Chondrocyte (in vitro differentiated cells): Measurements from ENCODE around the gene SPAM1. TPM values are rescaled to one million over a fixed set of nuclear protein-coding genes. Genes with fewer than 3 reads are reported as not detected.

Experiments
- DNase-seq: peaks from one replicate; pipeline ENCODE4 v3.0.0; 2021; ENCODE audit warnings: mixed read lengths, low spot score
- H3K27ac Mint-ChIP-seq: one replicate; pipeline ENCODE4 v1.8.0; 2021; ENCODE audit warnings: mild to moderate bottlenecking, moderate library complexity, mixed read lengths; ENCODE audit not compliant: unreplicated experiment
- H3K27me3 Mint-ChIP-seq: 2 replicates; pipeline ENCODE4 v1.8.0; 2021; ENCODE audit warnings: low read depth, mixed read lengths
- H3K36me3 Mint-ChIP-seq: 2 replicates; pipeline ENCODE4 v1.8.0; 2021; ENCODE audit warnings: low read depth, mixed read lengths
- H3K4me1 Mint-ChIP-seq: 2 replicates; pipeline ENCODE4 v1.8.0; 2021; ENCODE audit warnings: low read depth, mild to moderate bottlenecking, mixed read lengths
- H3K4me3 Mint-ChIP-seq: one replicate; pipeline ENCODE4 v1.8.0; 2021; ENCODE audit warnings: mild to moderate bottlenecking, moderate library complexity, mixed read lengths; ENCODE audit not compliant: unreplicated experiment
- H3K9me3 Mint-ChIP-seq: 2 replicates; pipeline ENCODE4 v1.8.0; 2021; ENCODE audit warnings: low read depth, mixed read lengths
- CTCF ChIP-seq: fragments of 200-600 bp; sonication (generic); IDR thresholded peaks from 2 replicates; pipeline ENCODE4 v1.5.0; 2021; ENCODE audit warnings: antibody characterized with exemption, mild to moderate bottlenecking, moderate library complexity
- total RNA-seq: library from RNA; stranded (reverse); gene quantifications from 3 replicates; pipeline ENCODE4 v1.2.1, GENCODE V29; 2021

Gene SPAM1
- total RNA-seq, 1 donor from 2014 or later, result not detected

GRCh38 chr7:123948136-123948535, 23.1 kb downstream of the SPAM1 start:
- H3K9me3 Mint-ChIP-seq, result peaks cover 4% of the 10 kb centered on the region

GRCh38 chr7:123958186-123958703, 33.2 kb downstream of the SPAM1 start:
- no peak overlapping the region for H3K27ac Mint-ChIP-seq
- no peaks in the 10 kb centered on the region for H3K9me3 Mint-ChIP-seq
- H3K4me3 Mint-ChIP-seq, result no peak overlapping the region
- TF ChIP-seq CTCF, result no peak
- no peaks in the 10 kb centered on the region for H3K4me1 Mint-ChIP-seq
- H3K27me3 Mint-ChIP-seq, result peaks cover 1% of the 10 kb centered on the region
- no peak for DNase-seq
- no peaks in the 10 kb centered on the region for H3K36me3 Mint-ChIP-seq

More at GRCh38 chr7:123948136-123948535, 23.1 kb downstream of the SPAM1 start:
- no peak for DNase-seq
- Mint-ChIP-seq H3K27ac (no peak overlapping the region), H3K4me1 (no peaks in the 10 kb centered on the region), H3K4me3 (no peak overlapping the region), H3K36me3 (no peaks in the 10 kb centered on the region), H3K27me3 (peaks cover 7% of the 10 kb centered on the region)
- TF ChIP-seq CTCF, result no peak

- H3K27ac Mint-ChIP-seq, result no peak overlapping the region
- TF ChIP-seq CTCF, result no peak
- no peaks in the 10 kb centered on the region for H3K27me3 Mint-ChIP-seq
- H3K9me3 Mint-ChIP-seq, result no peaks in the 10 kb centered on the region
- no peaks in the 10 kb centered on the region for H3K4me1 Mint-ChIP-seq
- no peak for DNase-seq
- no peaks in the 10 kb centered on the region for H3K36me3 Mint-ChIP-seq
- H3K4me3 Mint-ChIP-seq, result no peak overlapping the region
Measured at GRCh38 chr7:123961771-123962170, 36.7 kb downstream of the SPAM1 start.

GRCh38 chr7:123966936-123967335, 41.9 kb downstream of the SPAM1 start:
- Mint-ChIP-seq H3K4me1 (no peaks in the 10 kb centered on the region), H3K27ac (no peak overlapping the region), H3K27me3 (no peaks in the 10 kb centered on the region), H3K9me3 (no peaks in the 10 kb centered on the region), H3K4me3 (no peak overlapping the region), H3K36me3 (no peaks in the 10 kb centered on the region)
- no peak for DNase-seq
- TF ChIP-seq CTCF, result peak; percentile 41

- TF ChIP-seq CTCF, result no peak
- Mint-ChIP-seq H3K4me3 (no peak overlapping the region), H3K27me3 (peaks cover 12% of the 10 kb centered on the region), H3K9me3 (no peaks in the 10 kb centered on the region), H3K36me3 (no peaks in the 10 kb centered on the region), H3K27ac (no peak overlapping the region), H3K4me1 (no peaks in the 10 kb centered on the region)
- no peak for DNase-seq
Measured at GRCh38 chr7:123972045-123972444, 47.0 kb downstream of the SPAM1 start.
